NT2/D1 (cell line): ENCODE measurements around the gene CANT1.

Experiments
- SUZ12 ChIP-seq: IDR thresholded peaks from 2 replicates; pipeline ENCODE4 v1.6.1; 2011; ENCODE audit not compliant: insufficient read length, insufficient read depth; ENCODE audit errors: extremely low read depth
- YY1 ChIP-seq: IDR thresholded peaks from 2 replicates; pipeline ENCODE4 v1.6.1; 2011; ENCODE audit not compliant: insufficient read length, insufficient read depth
- ZNF274 ChIP-seq: IDR thresholded peaks from 2 replicates; pipeline ENCODE4 v1.6.1; 2011; ENCODE audit warnings: mild to moderate bottlenecking, low read depth, low read length

DNA sequence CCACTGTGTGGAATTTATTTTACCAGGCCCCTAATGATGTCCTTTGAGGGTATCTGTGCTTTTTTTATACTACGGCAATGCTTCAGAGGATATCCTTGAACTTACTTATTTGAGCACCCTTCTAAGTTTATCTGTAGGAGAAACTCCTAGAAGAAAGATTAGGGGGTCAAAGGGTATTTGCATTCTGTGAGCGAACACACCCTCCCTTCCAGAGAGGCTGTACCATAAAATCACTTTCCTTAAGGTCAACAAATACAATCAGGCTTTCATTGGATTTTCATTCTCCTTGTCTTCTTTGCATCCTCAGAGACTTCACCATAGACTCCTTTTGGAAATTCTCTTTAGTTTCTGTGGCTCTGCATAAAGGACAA is 9.7 kb upstream of the CANT1 start:
- TF ChIP-seq YY1 (no peak), ZNF274 (no peak), SUZ12 (no peak)
